HG03469 (cell line): Measurements from ENCODE around the gene SELENOP.
"Not testable (repeated sequence)": the region's sequence is repeated elsewhere in the genome, so short reads cannot be mapped to it uniquely, and the experiment has no call there.

Experiments
- ATAC-seq: cut with Tn5 transposase; IDR thresholded peaks from one replicate; pipeline ENCODE4 v1.9.1; 2021; ENCODE audit warnings: mild to moderate bottlenecking, moderate library complexity, moderate number of reproducible peaks; ENCODE audit not compliant: unreplicated experiment

The SELENOP gene

DNA sequence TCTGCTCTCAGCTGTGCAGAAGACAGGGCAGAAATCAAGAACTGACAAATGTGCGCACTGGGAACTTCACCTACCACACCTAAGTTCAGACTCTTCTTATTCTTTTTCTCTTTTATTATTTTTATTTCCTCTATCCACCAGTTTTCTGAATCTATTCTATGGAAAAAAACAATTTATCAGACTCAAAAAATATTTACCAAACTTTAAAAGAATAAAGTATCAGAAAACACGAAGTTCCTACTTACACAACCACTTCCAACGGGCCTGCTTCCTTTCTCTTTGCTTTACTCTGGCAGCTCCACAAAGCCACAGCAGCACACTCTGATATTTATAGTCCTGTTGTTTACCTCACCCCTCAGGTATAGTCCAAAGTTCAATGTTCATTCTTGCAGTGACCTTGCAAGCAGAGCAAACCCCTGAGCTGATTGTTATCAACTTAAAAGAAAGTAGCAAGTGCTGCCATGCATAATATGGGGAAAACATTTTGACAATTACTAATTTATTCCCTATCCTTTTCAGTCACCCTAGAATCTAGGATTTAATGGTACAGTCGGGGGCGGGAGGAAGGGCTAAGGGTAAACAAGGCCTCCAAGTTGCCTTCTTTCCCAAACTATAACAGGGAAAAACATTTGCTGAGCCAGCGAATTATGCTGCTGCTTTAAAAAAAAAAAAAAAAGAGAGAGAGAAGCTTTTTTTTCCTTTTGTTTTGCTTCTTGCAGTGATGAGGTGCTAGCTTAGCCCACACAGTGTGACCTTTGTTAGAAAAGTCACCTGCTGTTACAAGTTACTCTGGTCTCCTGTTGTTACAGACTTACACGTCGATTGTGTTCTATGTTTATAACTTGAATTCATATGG is at the start of gene SELENOP:
SELENOP (minus strand) TSS at position 302 of the 856 bp plus-strand sequence. CDS start 3,539 bp downstream, outside the sequence.
- ATAC-seq: no peak

GRCh38 chr5:42858687-42859086 is 47.0 kb upstream of the SELENOP start:
- ATAC-seq: no peak

DNA sequence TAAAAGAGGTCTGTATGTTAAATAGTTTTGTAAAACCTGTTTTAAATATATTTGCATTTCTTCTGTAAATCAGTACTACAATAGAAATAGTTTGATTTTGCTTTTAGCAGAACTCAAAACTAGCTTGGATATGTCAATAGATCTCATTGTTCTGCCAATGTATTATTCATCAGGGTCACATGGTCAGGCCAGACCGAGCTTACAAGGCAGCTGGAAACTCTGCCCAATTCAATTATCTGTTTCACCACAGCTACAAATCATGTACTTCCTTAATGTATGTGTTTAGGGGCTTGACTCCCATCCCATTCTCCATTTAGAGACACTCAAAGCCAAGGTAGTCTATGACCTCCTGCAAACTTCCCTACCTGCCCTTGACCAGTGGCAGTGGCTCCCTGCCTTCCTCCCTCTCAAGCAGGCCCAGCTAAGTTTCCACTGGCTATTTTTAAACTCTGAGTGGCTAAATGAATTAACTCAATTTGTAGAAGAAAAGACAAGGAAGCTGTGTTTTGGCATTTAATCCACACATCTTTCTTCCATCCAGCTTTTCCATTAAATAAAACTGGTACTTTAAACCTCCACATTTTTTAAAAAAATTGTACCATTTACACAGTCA is 46.4 kb upstream of the SELENOP start:
- no peak for ATAC-seq

GRCh38 chr5:42855811-42856210 is 44.1 kb upstream of the SELENOP start:
- ATAC-seq: no peak

DNA sequence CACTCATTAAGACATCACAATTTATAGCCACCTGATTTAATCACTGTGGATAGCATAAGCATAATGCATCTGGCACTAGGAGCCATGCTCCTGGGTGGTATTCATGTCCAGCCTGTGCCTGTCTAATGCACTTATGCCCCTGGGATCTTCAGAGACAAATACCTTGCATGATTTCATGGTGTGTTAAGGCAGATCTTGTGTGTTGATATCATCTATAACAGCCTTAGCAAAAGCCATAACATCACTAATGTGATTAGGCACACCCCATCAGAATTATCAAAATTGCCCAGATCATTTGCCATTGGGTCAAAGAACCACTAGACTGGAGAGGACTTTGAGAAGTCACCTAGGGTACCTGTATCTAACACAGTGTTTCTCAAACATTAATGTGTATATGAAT is 43.7 kb upstream of the SELENOP start:
- ATAC-seq: no peak

DNA sequence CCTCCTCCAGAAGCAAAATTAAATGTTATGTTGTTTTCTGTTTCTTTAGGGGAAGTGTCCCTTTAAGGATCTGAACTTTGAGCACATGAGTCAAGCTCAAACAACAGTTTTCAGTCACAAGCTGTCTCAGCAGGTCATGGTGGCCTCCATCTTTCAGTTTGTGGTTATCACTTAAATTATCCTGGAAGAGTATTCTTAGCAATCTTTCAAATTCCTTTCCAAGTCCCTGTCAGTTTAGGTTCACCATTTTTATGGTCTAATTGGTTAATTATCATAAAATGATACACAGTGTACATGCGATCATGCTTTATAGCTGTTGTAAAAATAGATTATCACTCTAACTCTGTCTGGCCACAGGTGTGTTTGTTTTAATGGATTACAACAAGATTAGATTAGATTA is 43.1 kb upstream of the SELENOP start:
- ATAC-seq: no peak

- no peak for ATAC-seq
These were observed 41.1 kb upstream of the SELENOP start for GRCh38 chr5:42852826-42853225.

DNA sequence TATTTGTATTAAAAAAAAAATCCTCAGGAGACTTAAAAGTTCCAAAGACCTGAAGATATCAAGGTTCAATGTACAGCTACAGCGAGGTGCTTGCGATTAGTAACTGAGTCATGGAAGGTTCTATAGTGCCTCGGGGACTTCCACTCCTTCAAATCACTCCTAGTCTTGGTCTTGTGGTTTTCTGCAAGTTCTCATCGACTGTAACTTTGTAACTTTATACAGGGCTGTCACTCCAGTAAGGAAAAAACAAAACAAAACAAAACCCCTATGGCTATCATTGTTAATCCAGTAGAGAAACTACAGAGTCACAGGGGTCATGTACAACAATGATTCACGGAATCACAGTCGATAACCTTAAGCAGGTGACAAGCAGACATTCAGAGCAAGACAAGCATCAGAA is 39.8 kb upstream of the SELENOP start:
- no peak for ATAC-seq

GRCh38 chr5:42848545-42848944 is 36.9 kb upstream of the SELENOP start:
- no peak for ATAC-seq

DNA sequence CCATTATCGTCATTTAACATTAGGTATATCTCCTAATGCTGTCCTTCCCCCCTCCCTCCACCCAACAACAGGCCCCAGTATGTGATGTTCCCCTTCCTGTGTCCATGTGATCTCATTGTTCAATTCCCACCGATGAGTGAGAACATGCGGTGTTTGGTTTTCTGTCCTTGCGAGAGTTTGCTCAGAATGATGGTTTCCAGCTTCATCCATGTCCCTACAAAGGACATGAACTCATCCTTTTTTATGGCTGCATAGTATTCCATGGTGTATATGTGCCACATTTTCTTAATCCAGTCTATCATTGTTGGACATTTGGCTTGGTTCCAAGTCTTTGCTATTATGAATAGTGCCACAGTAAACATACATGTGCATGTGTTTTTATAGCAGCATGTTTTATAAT is 32.7 kb upstream of the SELENOP start:
- ATAC-seq: not testable (repeated sequence)

DNA sequence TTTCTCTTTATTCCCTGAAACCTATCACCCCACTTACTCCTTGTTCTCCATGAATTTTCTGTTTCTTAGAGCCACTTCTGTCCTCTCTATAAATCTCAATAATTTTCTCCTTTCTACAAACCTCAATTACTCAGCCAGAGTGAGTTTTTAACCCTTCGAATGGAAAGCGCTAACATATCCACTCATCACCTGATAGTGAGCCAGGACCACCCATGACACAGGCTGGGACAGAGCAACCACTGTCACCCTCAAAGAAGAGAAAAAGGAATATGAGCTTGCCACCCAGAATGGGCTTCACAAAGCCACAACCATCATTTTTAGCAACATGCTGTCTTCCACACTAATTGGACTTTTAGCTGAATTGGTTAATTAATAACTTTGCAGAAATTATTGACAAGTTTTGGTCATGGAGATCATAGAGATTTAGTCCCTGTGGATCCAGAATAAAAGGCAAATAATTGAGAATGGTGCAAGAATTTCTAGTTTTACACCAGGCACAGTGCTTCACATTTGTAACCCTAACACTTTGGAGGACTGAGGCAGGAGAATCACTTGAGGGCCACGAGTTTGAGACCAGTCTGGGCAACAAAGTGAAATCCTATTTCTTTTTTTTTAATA is 32.1 kb upstream of the SELENOP start:
- ATAC-seq: no peak

- no peak for ATAC-seq
These were observed 31.4 kb upstream of the SELENOP start for GRCh38 chr5:42842921-42843641.

DNA sequence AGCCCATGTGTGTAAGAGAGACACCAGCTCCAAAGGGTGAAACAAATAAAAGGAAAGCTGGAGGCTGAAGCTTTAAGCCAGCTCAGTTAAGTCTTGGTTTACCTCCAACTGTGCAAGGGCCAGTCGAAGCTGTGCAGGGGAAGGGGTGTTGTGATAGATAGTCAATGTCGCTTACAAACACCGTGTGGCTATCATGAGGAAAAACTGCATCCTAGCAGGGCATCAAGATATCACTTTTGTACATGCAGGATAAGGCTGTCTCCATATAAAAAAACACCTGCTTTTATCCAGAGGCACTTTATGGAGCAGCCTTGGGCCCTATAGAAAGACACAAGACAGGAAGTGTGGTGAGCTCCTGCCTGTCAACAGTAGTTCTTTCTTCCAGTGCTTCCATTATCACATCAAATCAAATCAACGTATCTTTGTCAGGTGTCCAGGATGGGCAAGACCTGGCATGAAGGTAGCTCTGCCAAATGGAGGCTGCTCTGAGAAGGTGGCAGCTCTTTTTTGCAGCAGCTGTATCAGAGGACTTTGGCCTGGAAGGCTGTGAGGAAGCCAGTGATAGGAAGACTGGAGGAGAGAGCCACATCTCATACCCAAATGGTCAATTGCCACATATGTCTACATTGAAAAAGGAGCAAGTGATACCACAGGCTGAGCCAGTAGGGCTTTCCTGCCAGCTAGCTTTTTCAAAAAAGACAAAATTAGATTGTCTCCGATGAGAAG is 29.3 kb upstream of the SELENOP start:
- no peak for ATAC-seq

DNA sequence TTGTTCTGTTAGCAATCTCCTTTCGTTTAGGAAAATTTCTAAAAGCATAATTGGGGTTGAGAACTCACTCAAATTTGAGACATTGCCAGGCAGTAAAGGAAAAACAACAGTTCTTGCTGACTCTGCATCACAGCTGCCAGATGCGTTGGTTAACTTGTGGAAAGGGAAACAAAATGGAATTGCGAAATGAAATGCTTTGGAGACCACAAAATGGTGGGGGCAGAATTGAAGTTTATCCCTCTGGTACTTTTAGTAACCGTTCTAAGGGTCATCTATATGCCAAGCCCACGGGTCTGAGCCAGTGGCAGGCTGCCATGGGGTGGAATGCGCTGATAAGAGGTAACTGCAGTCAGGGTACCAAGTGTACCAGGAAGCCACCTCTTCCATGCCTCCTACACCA is 28.6 kb upstream of the SELENOP start:
- no peak for ATAC-seq

GRCh38 chr5:42839196-42839595 is 27.5 kb upstream of the SELENOP start:
- no peak for ATAC-seq

GRCh38 chr5:42837601-42838000 is 25.9 kb upstream of the SELENOP start:
- no peak for ATAC-seq

DNA sequence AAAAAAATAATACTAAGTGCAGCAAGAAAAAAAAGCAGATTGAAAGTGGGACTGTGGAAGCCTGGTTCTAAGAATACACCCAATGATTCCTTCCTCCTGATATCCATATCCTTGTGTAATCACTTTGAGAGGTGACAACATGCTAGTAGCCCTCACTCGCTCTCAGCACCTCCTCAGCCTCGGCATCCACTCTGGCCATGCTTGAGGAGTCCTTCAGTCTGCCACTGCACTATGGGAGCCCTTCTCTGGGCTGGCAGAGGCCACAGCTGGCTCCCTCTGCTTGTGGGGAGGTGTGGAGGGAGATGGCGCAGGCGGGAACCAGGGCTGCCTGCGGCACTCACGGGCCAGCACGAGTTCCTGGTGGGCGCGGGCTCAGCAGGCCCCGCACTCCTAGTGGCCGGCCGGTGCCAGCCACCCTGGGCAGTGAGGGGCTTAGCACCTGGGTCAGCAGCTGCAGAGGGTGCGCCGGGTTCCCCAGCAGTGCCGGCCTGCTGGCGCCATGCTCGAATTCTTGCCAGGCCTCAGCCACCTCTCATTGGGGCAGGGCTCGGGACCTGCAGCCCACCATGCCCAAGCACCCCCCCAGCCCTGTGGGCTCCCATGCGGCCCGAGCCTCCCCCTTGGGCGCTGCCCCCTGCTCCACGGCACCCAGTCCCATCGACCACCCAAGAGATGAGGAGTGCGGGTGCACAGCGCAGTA is 24.5 kb upstream of the SELENOP start:
- ATAC-seq: no peak

GRCh38 chr5:42832060-42832459 is 20.4 kb upstream of the SELENOP start:
- ATAC-seq: no peak

DNA sequence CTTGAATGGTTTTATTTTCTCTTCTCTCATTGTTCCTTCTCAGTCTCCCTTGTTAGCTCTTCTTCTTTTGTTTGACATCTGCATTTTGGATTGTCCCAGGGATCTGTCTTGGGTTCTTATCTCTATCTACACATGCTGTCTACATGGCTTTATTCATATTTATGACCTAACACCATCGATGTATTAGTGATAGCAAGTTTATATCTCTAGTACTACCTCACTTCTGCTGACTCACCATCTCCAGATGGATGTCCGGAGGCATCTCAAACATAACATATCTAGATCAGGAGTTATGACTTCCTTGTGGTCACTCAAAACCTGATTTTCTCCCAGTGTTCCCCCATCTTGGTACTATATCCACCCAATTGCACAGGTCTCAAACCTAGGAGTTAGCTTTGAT is 19.2 kb upstream of the SELENOP start:
- ATAC-seq: no peak

DNA sequence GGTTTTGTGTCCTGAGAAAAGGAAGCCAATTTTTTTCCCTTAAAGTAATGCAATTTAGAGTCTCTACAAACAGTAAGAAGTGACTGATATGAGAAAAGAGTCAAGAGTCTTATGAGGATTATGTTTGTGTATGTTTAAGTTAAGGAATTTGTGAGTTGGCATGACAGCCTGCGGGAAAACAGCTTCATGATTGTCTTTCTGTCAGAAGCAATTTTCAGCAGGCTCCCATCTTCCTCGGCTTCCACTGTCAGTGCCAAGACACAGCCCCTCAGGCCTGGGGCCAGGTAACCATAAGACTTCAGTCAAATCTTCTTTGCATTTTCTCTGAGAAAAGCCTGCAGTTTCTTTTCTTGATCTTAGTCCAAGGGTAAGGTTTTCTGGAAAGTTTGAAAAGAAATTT is 17.0 kb upstream of the SELENOP start:
- no peak for ATAC-seq
